HS-5 (cell line): ENCODE data around the gene TTPAL.

Experiments
- DNase-seq: peaks from one replicate; pipeline ENCODE4 v3.0.0-alpha.2; 2012; ENCODE audit warnings: low read depth

Gene TTPAL

GRCh38 chr20:44497761-44498160 lies 22.1 kb downstream of the TTPAL start:
- no peak for DNase-seq

DNA sequence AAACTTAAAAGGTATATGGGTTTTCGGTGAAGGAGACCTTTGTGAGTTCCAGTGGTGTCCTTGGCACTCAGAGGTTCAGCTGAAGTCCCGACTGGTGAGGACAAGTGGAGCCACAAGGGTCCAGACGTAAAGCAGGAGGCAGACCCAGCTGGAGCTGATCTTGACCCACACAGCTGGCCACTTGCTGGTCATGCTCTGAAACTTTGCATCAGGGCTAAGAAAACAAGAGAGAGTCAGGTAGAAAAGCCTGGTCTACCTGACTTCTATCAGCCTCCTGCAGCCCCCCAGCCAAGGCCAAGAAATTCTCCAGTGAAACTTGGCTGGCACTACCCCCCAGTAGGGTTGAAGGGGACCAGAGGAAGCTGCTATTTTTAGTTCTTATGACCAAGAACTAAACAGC lies 24.5 kb downstream of the TTPAL start:
- DNase-seq: no peak

DNA sequence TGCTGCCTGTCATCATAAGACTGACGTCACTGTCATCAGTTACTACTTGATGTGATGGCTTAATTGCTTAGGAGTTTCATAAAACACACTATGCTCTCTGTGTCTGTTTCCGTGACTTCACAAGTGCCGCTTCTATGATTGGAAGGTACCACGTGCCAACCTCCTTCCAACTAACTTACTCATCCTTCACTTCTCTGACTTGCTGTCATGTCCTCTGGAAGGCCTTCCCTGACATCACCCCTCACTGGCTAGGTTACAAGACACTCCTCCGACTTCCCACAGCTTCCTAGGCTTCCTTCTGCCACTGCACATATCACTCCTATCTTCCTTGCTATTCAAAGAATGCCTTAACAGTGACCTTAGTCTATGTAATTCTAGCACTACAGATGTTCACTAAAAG lies 25.8 kb downstream of the TTPAL start:
- peak; percentile 82 for DNase-seq

DNA sequence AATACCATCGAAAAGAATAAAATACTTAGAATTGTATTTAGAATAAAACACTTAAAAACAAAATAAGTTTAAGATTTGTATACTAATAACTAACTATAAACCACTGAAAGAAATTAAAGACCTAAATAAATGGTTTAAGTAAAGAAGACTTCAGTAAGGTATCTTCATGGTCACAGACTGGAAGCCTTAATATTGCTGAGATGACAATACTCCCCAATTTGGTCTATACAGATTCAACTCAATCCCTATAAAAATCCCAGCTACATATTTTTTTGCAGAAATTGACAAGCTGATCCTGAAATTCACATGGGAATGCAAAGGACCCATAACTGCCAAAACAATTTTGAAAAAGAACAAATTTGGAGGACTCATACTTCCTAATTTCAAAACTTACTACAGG lies 27.3 kb downstream of the TTPAL start:
- DNase-seq: no peak

- DNase-seq: no peak
Observed at GRCh38 chr20:44504402-44505307, 29.0 kb downstream of the TTPAL start.

DNA sequence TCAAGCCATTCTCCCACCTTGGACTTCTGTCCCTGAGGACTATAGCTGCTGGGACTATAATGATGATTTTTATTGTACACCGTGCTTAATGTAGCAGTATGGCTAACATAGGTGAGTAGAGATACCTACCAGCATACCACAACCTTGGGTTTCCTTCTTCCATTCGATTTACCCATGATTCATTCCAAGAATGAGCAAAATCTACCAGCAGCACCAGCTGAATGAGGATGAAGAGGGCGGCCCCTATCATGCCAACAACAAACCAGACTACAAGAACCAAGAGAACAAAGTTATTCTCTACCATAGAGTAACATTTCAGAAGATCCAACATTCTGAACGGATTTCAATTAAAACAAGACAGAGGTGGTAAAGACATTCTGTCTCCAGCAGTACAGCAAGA lies 34.1 kb downstream of the TTPAL start:
- DNase-seq: no peak

DNA sequence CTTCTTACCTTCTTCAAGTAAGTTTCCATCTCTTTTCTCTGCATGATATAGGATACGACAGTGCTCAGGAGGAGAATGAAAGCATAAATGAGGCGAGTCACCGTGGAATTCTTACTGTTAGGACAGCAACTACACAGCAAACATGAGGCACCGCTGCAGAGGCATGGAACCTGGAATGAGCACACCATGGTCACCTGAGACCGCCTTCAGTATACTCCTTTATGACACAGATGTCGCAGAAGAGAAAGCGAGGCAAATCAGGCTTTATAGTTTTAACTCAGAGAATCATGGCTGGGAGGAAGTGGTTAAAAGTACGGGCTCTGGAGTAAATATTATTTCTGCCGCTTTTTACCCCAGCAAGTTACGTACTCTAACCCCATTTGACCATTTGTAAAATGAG lies 38.2 kb downstream of the TTPAL start:
- no peak for DNase-seq

DNA sequence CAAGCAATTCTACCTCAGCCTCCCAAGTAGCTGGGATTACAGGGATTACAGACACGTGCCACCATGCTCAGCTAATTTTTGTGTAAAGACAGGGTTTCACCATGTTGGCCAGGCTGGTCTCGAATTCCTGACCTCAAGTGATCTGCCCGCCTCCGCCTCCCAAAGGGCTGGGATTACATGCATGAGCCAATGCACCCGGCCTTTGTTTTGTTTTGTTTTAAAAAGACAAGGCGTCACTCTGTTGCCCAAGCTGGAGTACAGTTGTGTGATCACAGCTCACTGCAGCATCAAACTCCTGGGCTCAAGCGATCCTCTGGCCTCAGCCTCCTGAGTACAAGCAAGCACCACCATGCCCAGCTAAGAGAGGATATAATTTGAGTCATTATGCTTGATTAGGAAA lies 40.8 kb downstream of the TTPAL start:
- no peak for DNase-seq

DNA sequence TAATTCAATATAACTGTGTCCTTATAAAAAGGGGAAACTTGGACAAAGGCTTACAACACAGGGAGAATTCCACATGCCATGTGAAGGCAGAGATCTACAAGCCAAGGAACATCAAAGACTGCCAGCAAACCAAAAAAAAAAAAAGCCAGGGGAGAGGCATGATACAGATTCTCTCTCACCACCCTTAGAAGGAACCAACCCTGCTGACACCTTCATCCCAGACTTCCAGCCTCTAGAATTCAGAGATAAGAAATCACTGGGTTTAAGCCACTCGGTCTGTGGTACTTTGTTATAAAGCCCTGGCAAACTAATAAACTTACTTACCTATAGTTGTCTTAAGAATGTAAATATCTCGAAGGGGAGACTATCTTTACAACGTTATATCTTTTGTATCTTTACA lies 41.8 kb downstream of the TTPAL start:
- DNase-seq: no peak

GRCh38 chr20:44518248-44518647 lies 42.6 kb downstream of the TTPAL start:
- no peak for DNase-seq

GRCh38 chr20:44520881-44521280 lies 45.2 kb downstream of the TTPAL start:
- DNase-seq: no peak

DNA sequence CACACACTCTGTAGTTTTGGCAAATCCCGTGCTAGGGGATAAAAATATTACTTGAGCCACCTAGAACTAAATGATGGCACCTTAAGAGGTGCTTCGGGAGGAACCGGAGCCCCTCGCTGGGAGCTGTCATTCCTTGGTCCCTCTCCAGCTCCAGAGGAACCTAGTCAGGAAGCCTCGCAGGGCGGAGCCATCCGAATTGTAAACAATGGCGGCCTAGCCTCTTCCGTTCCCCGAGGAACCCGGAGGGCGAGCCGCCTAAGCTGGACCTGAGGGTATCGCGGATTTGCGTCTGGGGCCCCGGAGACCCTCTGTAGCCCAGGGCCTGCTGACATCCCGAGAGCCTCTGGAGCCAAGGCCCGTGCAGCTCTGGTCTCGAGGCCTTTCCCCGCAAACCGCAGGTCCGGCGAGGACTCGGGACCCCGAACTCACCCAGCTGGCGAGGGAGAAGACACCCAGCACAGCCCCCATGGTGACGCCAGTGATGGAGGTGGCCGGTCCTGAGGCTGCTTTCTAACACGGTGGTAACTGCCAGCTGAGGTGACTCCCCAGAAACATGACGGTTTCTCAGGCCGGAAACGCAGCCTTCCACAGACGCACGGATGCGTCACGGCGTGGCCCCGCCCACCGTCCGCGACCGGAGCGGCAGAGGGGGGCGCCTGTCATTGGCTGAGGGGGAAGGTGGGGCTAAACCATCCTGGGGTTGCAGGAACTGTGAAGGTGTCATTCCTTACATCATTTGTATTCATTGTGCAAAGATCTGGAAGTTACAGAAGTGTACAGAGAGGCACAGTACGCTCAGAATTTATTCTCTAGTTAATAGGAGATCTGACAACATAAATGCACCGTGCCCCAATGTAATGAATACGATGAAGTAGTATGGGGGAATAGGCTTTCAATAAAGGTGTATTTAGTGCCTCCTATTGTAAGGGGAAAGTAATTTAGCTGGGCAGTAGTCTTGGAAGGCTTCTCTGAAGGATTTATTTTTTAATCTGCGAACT lies 46.1 kb downstream of the TTPAL start, which contains the start of gene SERINC3:
SERINC3 (minus strand) TSS at position 587 of the 998 bp plus-strand sequence; CDS start at position 468, 119 bp downstream.
- DNase-seq: peak; percentile 88

DNA sequence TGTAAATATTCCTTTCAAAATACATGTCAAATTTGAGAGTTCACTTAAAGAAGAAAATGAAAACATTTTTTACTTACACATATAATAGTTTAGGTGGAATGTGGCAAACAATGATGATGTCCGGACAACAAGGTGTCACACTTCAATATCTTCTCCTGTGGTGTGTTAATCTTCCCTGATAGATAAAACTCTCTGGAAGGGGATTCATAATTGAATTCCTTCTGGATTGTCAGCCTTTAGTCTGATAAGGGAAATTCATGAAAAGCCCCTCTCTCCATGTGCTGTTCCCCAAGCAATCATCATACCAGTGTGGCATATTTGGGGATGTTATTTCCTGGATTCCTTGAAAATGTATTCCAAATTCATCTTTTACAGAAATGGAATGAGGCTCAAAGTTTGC lies 47.2 kb downstream of the TTPAL start:
- no peak for DNase-seq

- no peak for DNase-seq
Observed at GRCh38 chr20:44523746-44524145, 48.1 kb downstream of the TTPAL start.

GRCh38 chr20:44526129-44526528 lies 50.5 kb downstream of the TTPAL start:
- peak; percentile 61 for DNase-seq

GRCh38 chr20:44527716-44528199 lies 52.1 kb downstream of the TTPAL start:
- DNase-seq: no peak

DNA sequence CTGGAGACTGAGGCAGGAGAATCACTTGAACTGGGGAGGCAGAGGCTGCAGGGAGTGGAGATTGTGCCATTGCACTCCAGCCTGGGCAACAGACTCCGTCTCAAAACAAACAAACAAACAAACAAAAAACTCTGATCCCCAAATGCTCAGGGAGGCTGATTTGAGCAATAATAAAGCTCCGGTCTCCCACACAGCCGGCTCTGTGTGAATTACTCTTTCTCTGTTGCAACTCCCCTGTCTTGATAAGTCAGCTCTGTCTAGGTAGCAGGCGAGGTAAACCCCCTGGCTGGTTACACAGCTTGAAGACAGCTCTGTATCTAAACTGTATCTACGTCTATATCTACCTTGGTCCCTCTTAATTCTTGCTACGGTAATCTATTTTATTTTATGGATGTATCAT lies 52.6 kb downstream of the TTPAL start:
- no peak for DNase-seq

DNA sequence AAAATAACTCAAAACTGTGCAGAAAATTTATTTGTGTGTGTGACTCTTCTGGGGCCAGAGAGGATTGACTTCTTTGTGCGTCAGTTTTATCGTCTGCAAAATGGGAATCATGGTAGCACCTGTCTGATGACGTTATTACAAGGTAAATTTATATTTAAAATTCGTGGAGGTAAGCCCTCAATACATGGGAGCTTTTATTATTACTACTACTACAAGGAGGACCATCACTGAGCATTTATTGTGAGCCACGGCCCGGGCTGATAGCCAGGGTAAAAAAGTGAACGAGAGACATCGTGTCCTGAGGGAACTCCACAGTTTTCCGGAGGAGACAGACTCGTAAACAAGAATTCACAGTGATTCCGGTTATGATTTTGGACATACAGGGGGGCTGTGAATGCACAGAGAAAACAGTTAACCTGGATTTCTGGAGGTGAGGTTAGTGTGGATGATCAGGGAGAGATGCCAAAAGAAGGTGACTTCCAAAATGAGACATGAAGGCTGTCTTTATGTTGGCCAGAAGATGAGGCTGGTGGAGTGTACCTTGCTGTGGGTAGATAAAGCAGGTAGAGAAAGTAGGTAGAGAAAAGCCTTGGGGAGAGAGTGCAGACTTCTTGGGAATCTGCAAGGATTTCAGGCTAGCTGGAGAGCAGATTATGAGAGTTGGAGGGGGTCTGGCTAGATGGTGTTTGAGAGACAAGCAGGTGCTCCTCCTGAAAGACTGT lies 56.7 kb downstream of the TTPAL start:
- DNase-seq: no peak

DNA sequence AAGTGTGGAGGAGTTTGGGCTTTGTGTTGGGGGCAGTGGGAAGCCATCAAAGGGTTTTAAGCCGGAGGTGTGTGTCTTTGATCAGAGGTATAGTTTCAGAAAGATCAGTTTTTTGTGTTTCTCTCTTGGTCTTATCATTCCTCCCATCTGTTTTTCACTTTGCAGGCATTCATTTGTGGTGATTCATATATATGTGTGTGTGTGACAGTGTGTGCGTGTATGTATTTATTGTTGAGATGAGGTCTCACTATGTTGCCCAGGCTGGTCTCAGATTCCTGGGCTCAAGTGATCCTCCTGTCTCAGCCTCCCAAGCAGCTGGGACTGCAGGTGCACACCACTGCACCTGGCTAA lies 57.3 kb downstream of the TTPAL start:
- DNase-seq: peak; percentile 33

DNA sequence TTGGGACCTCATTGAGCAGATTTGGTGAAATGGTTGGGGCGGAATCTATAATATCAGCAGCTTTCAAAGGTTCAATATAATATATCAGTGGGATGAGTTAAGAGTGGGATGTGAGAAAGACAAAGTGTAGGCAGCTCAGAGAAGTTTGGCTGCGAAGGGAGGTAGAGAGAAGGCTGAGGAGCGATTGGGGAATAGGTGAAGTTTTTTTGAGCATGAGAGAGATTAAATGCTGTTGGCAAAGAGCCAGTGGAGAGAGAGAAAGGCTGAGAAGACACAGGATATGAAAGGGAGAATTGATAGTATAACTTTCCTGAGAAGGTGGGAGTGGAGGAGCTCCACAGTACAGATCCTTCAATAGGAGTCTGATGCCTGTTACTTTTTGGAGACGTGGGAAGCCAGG lies 58.3 kb downstream of the TTPAL start:
- DNase-seq: no peak

DNA sequence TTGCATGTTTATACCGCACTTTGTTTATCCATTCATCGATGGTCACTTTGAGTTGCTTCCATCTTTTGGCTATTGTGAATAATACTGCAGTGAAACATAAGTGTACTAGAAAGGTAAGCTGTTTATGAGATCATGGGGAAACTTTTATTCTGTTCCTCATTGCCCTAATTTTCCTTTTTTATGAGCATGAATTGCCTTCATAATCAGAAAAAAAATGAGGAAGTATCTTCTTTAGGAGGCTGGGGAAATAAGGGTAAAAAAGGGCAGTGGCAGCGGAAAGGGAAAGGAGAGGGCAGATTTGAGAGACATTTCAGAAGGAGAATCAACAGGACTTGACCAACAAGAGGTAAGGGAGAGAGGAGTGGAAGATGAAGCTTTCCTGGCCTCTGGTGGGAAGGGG lies 60.5 kb downstream of the TTPAL start:
- no peak for DNase-seq

DNA sequence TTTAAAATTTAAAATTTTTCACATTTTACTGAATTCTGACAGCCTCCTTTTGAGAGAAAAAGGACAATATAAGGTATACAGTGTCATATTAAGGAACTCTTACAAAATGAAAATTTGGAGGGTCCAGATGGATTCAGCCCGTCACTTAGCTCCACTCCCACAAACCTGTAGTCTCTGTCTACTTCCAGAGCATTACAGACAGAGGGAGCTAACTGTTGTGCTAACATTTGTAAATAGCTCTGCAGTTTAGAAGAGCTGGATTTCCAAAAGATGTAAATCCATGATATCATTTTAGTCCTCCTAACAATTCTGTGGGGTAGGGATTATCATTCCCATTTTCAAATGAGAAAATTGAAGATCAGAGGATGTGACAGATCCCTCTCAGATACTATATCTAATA lies 62.3 kb downstream of the TTPAL start:
- DNase-seq: no peak
